T47D (cell line): ENCODE measurements around the gene AATK.

Source experiments
- DNase-seq, 2 experiments: peaks; one replicate each; pipeline versions ENCODE4 v3.0.0 to v3.0.0-alpha.2; 2011 to 2012; ENCODE audit warnings: low read depth in 1 of 2, low spot score in 1 of 2
- JUND ChIP-seq: IDR thresholded peaks from 2 replicates; pipeline ENCODE4 v1.6.1; 2012; ENCODE audit warnings: low read depth
- in situ Hi-C: cut with HindIII; loops from 2 replicates; pipeline ENCODE4 v1.10.0; 2016; ENCODE audit warnings: low sequenced_read_pairs, low pct_unique_long_range_greater_than_20kb

The AATK gene

GRCh38 chr17:81128338-81128737, 37.7 kb downstream of the AATK start:
- in situ Hi-C loops, result no loop called here
- TF ChIP-seq JUND, result no peak
- no peak for DNase-seq

GRCh38 chr17:81127526-81128177, 38.4 kb downstream of the AATK start:
- TF ChIP-seq JUND, result no peak
- no peak for DNase-seq
- in situ Hi-C loops, result no loop called here

- DNase-seq, result no peak
- in situ Hi-C loops, result no loop called here
- no peak for TF ChIP-seq JUND
These were observed 38.9 kb downstream of the AATK start for GRCh38 chr17:81127133-81127455.

- DNase-seq, result no peak
- in situ Hi-C loops, result no loop called here
- TF ChIP-seq JUND, result no peak
These were observed 39.5 kb downstream of the AATK start for GRCh38 chr17:81126281-81127132.

- TF ChIP-seq JUND, result no peak
- no peak for DNase-seq
- in situ Hi-C loops, result no loop called here
These were observed 40.4 kb downstream of the AATK start for GRCh38 chr17:81125573-81126081.

- no peak for DNase-seq
- no peak for TF ChIP-seq JUND
- in situ Hi-C loops, result no loop called here
These were observed 41.6 kb downstream of the AATK start for GRCh38 chr17:81124377-81124776.

GRCh38 chr17:81123052-81124048, 42.7 kb downstream of the AATK start:
- no peak for DNase-seq
- no peak for TF ChIP-seq JUND
- in situ Hi-C loops, result no loop called here

- in situ Hi-C loops, result no loop called here
- TF ChIP-seq JUND, result no peak
- no peak for DNase-seq
These were observed 43.9 kb downstream of the AATK start for GRCh38 chr17:81121841-81122733.

GRCh38 chr17:81120695-81121621, 45.1 kb downstream of the AATK start:
- DNase-seq, result no peak
- no peak for TF ChIP-seq JUND
- in situ Hi-C loops, result no loop called here

- TF ChIP-seq JUND, result no peak
- no peak for DNase-seq
- in situ Hi-C loops, result no loop called here
These were observed 45.9 kb downstream of the AATK start for GRCh38 chr17:81120149-81120484.
